Endothelial cell of umbilical vein (primary cell): Measurements from ENCODE around the gene FOCAD. TPM values are rescaled to one million over a fixed set of nuclear protein-coding genes. Genes with fewer than 3 reads are reported as not detected.

Experiments
- BruUV-seq: library from RNA; stranded (reverse); fragments of 400-500 nt; replicated peaks from 2 replicates; lab custom pipeline; 2021; lab: Mats Ljungman, UMichigan
- CTCF ChIA-PET: fragments of 300-600, 350-600 bp; sonication (Branson Sonifier 250); formaldehyde crosslinking; loops from one replicate; lab custom pipeline; 2021; ENCODE audit warnings: antibody characterized with exemption, inconsistent platforms; lab: Charles Lee
- POLR2A ChIA-PET: fragments of 300-600, 350-600 bp; sonication (Branson Sonifier 250); formaldehyde crosslinking; loops from one replicate; lab custom pipeline; 2021; ENCODE audit warnings: antibody characterized with exemption, inconsistent platforms; lab: Charles Lee
- DNase-seq: peaks from one replicate; pipeline ENCODE4 v3.0.0-alpha.2; 2011; ENCODE audit warnings: low read depth, low spot score
- FAIRE-seq: peaks from 2 replicates; lab custom pipeline; 2011; peaks lifted over from hg19 to GRCh38; lab: Jason Lieb, UNC
- H2AFZ ChIP-seq: 2 replicates; pipeline ENCODE4 v1.6.0; 2012; ENCODE audit warnings: low read depth, low read length, control low read depth, inconsistent platforms
- H3K27ac ChIP-seq: 2 replicates; pipeline ENCODE4 v1.5.1; 2011; ENCODE audit warnings: low read depth, mild to moderate bottlenecking, control low read depth, low read length, moderate library complexity; ENCODE audit not compliant: insufficient read depth
- H3K27me3 ChIP-seq, 2 experiments: 2 replicates each; pipeline versions ENCODE4 v1.6.0 to v1.6.1; 2011; ENCODE audit warnings: low read length in 2 of 2, mixed read lengths in 1 of 2; ENCODE audit not compliant: control insufficient read depth in 2 of 2, insufficient read depth in 2 of 2
- H3K36me3 ChIP-seq, 2 experiments: 2 replicates in 1 of 2; 3 replicates in 1 of 2; pipeline ENCODE4 v1.5.1; 2011; ENCODE audit warnings: low read length in 2 of 2, mild to moderate bottlenecking in 1 of 2, moderate library complexity in 1 of 2; ENCODE audit not compliant: control insufficient read depth in 2 of 2, insufficient read depth in 2 of 2; ENCODE audit errors: extremely low read depth in 1 of 2
- H3K4me1 ChIP-seq: 3 replicates; pipeline ENCODE4 v1.5.1; 2011; ENCODE audit warnings: mild to moderate bottlenecking, low read length; ENCODE audit not compliant: control insufficient read depth, insufficient read depth; ENCODE audit errors: extremely low read depth
- H3K4me2 ChIP-seq: 2 replicates; pipeline ENCODE4 v1.6.1; 2011; ENCODE audit warnings: low read length, control low read depth, mixed read lengths; ENCODE audit not compliant: insufficient read depth
- H3K4me3 ChIP-seq, 3 experiments: fragments of 200-600 bp in 1 of 3; sonication (generic), shearing (Covaris generic) in 1 of 3; replicated peaks in 1 of 3; 2 replicates each; pipeline ENCODE4 v1.5.1; 2011 to 2016; ENCODE audit warnings: control low read depth in 3 of 3, low read length in 3 of 3, mild to moderate bottlenecking in 2 of 3, inconsistent platforms in 1 of 3, low read depth in 1 of 3, moderate library complexity in 1 of 3; ENCODE audit not compliant: insufficient read depth in 1 of 3
- H3K79me2 ChIP-seq: 2 replicates; pipeline ENCODE4 v1.6.0; 2012; ENCODE audit warnings: low read length, inconsistent platforms; ENCODE audit not compliant: control insufficient read depth, insufficient read depth
- H3K9ac ChIP-seq: replicated peaks from 2 replicates; pipeline ENCODE3; 2011; ENCODE audit warnings: low read length, control low read depth; ENCODE audit not compliant: insufficient read depth; ENCODE audit errors: extremely low read depth
- H3K9me1 ChIP-seq: replicated peaks from 3 replicates; pipeline ENCODE4 v1.6.0; 2011; ENCODE audit warnings: mild to moderate bottlenecking, low read length; ENCODE audit not compliant: control insufficient read depth, insufficient read depth; ENCODE audit errors: extremely low read depth
- H3K9me3 ChIP-seq: replicated peaks from 2 replicates; pipeline ENCODE4 v1.5.1; 2012; ENCODE audit warnings: low read length, inconsistent platforms; ENCODE audit not compliant: control insufficient read depth, insufficient read depth
- H4K20me1 ChIP-seq: replicated peaks from 2 replicates; pipeline ENCODE3; 2011; ENCODE audit warnings: mild to moderate bottlenecking, low read length; ENCODE audit not compliant: control insufficient read depth, insufficient read depth; ENCODE audit errors: extremely low read depth
- CTCF ChIP-seq, 2 donors: IDR thresholded peaks; 1 replicate in 1 of 2; 2 replicates in 1 of 2; pipeline ENCODE4 v1.5.1; 2011; ENCODE audit warnings: low read length in 2 of 2, mild to moderate bottlenecking in 2 of 2, moderate library complexity in 2 of 2, control low read depth in 1 of 2, inconsistent platforms in 1 of 2, low read depth in 1 of 2; ENCODE audit not compliant: insufficient read depth in 1 of 2; ENCODE audit errors: extremely low read depth in 1 of 2
- EZH2 ChIP-seq: IDR thresholded peaks from 2 replicates; pipeline ENCODE4 v1.6.1; 2012; ENCODE audit warnings: borderline replicate concordance, low read depth, mild to moderate bottlenecking, moderate library complexity, low read length, inconsistent platforms; ENCODE audit not compliant: severe bottlenecking
- FOS ChIP-seq: IDR thresholded peaks from 2 replicates; pipeline ENCODE4 v1.6.1; 2011; ENCODE audit warnings: mild to moderate bottlenecking, low read length, moderate library complexity, borderline replicate concordance; ENCODE audit not compliant: insufficient read depth
- GATA2 ChIP-seq: IDR thresholded peaks from 2 replicates; pipeline ENCODE4 v1.7.0; 2011; ENCODE audit warnings: low read depth, mild to moderate bottlenecking, moderate library complexity, mixed read lengths, low read length; ENCODE audit not compliant: insufficient read length, insufficient read depth
- JUN ChIP-seq: IDR thresholded peaks from 2 replicates; pipeline ENCODE4 v1.6.1; 2011; ENCODE audit warnings: borderline replicate concordance, low read depth; ENCODE audit not compliant: insufficient read length, insufficient read depth
- MAX ChIP-seq: IDR thresholded peaks from 2 replicates; pipeline ENCODE4 v1.6.1; 2011; ENCODE audit not compliant: insufficient read depth, insufficient read length
- MYC ChIP-seq: IDR thresholded peaks from one replicate; pipeline ENCODE4 v1.6.1; 2011; ENCODE audit warnings: mild to moderate bottlenecking, low read depth, low read length
- POLR2A ChIP-seq: IDR thresholded peaks from 2 replicates; pipeline ENCODE4 v1.6.1; 2012; ENCODE audit warnings: low read depth, mild to moderate bottlenecking, control low read depth, low read length
- POLR2AphosphoS5 ChIP-seq: IDR thresholded peaks from 2 replicates; pipeline ENCODE4 v1.6.1; 2012; ENCODE audit warnings: low read depth, mild to moderate bottlenecking, control low read depth, low read length, moderate library complexity; ENCODE audit not compliant: insufficient read depth
- dilution Hi-C: fragments of 300-500 bp; cut with MboI; formaldehyde crosslinking; loops from one replicate; pipeline ENCODE4 v1.15.0; 2019; ENCODE audit warnings: low sequenced_read_pairs; ENCODE audit not compliant: extremely low pct_ligation_motif_present
- intact Hi-C: fragments of 100-400 bp; cut with micrococcal nuclease; formaldehyde crosslinking; loops from one replicate; pipeline ENCODE4 v1.10.0; 2022
- polyA plus RNA-seq, 4 experiments: library from polyadenylated mRNA; depleted of rRNA in 3 of 4; stranded (reverse) in 3 of 4; unstranded in 1 of 4; fragments of >200 nt; gene quantifications; 2 replicates each; pipeline versions ENCODE4 v1.2.1 to v1.2.3, GENCODE V29; 2011 to 2012; ENCODE audit warnings: missing spikeins in 1 of 4
- total RNA-seq: library from RNA; stranded (reverse); gene quantifications from 2 replicates; pipeline ENCODE4 v1.2.3, GENCODE V29; 2021

FOCAD gene
- total and polyA plus RNA-seq, 2 donors (not counting 3 experiments of a cell fraction or from before 2014, with no cell fraction given), result 26.7 to 66.9 TPM

GRCh38 chr9:20884985-20885593 is 201.0 kb downstream of the FOCAD start:
- no peaks in the 10 kb centered on the region for H3K9me1 ChIP-seq
- DNase-seq, result peak; percentile 51
- H3K4me1 ChIP-seq, result no peaks in the 10 kb centered on the region
- no peaks in the 10 kb centered on the region for H3K9me3 ChIP-seq
- H2AFZ ChIP-seq, result no peak overlapping the region
- ChIA-PET CTCF (interaction anchor here (0.9 to 8.5 kb wide), 24 partner anchors 7 to 528 kb away, joined by 3 to 123 read pairs (median 4); partner anchors contain the start of genes FOCAD and MLLT3), POLR2A (interaction anchor here (1.4 kb wide), 1 partner anchor 263 kb away, joined by 5 read pairs; the partner anchor contains the start of gene MLLT3)
- dilution Hi-C loops (no loop called here), intact Hi-C loops (loop anchor here (1.0 to 10.0 kb wide), 5 partner anchors 56 to 960 kb away; no protein-coding TSS in a partner anchor)
- peak; percentile 77 for FAIRE-seq
- BruUV-seq, result no TSS peak
- no peak for TF ChIP-seq POLR2AphosphoS5
- peak; percentile 44 to 59 for TF ChIP-seq CTCF (IDR thresholded peaks at IDR 0.05; ENCODE audit: extremely low read depth in 1 of 2, insufficient read depth in 1 of 2, low read depth in 1 of 2, low read length in 2 of 2)
- no peaks in the 10 kb centered on the region for H4K20me1 ChIP-seq
- no peaks in the 10 kb centered on the region for H3K27me3 ChIP-seq
- no peaks in the 10 kb centered on the region for H3K79me2 ChIP-seq
- H3K27ac ChIP-seq, result no peak overlapping the region
- no peak overlapping the region for H3K9ac ChIP-seq
- no peaks in the 10 kb centered on the region for H3K36me3 ChIP-seq
- H3K4me3 ChIP-seq, result no peak overlapping the region
- no peak overlapping the region for H3K4me2 ChIP-seq

DNA sequence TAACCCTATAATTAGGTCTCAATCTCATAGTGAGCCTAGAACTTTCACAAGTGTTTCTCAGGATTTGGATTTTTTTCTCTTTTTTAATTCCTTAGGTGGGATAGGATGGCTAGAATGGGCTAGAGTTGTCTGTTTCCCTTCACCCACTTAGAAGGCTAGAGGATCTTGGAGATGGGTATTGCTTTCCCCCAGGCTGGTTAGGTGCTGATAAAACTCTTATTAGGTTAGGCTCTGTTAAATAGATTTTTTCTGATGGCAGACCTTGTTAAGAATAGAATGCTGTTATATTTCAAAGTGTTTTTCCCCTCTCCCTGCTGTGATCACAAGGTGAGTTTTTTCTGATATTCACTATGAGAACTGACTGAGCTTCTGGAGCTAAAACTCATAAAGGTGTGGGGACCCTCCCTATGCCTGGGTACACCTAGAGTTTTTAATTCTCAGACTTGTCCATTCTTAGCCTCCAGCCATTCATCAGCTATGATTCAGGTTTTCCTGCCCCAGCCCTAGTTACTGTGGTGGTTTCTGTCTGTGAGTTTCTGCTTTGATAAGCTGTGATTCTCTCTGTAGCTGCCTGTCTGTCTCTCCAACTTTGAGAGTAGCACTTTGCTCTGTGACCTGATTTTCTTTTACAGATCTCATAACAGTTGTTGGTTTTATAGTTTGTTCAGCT is 215.0 kb downstream of the FOCAD start:
- Histone ChIP-seq H2AFZ (no peak overlapping the region), H3K4me1 (peaks cover 13% of the 10 kb centered on the region), H3K4me3 (no peak overlapping the region), H3K27me3 (no peaks in the 10 kb centered on the region), H3K9ac (no peak overlapping the region), H3K27ac (no peak overlapping the region), H3K79me2 (no peaks in the 10 kb centered on the region), H4K20me1 (no peaks in the 10 kb centered on the region), H3K36me3 (no peaks in the 10 kb centered on the region), H3K9me3 (no peaks in the 10 kb centered on the region), H3K4me2 (no peak overlapping the region), H3K9me1 (no peaks in the 10 kb centered on the region)
- peak; percentile 35 for FAIRE-seq
- BruUV-seq, result no TSS peak
- CTCF ChIA-PET, result interaction anchor here (0.6 to 2.7 kb wide), 9 partner anchors 9 to 542 kb away, joined by 3 to 12 read pairs (median 6); no protein-coding TSS in a partner anchor
- dilution Hi-C loops, result no loop called here
- intact Hi-C loops, result no loop called here
- POLR2A ChIA-PET, result no interaction called here
- DNase-seq, result peak; percentile 70
- TF ChIP-seq POLR2AphosphoS5 (no peak), MAX (no peak), CTCF (IDR thresholded peaks at IDR 0.05; ENCODE audit: extremely low read depth in 1 of 2, insufficient read depth in 1 of 2, low read depth in 1 of 2, low read length in 2 of 2) (no peak), EZH2 (no peak), POLR2A (no peak), GATA2 (no peak), MYC (no peak), JUN (no peak), FOS (no peak)
